RPMI7951 (cell line): ENCODE measurements around the gene POLR2F. TPM values are rescaled to one million over a fixed set of nuclear protein-coding genes. Genes with fewer than 3 reads are reported as not detected.
"Not testable (repeated sequence)": the region's sequence is repeated elsewhere in the genome, so short reads cannot be mapped to it uniquely, and the experiment has no call there.

ENCODE experiments used
- DNase-seq: peaks from one replicate; pipeline ENCODE4 v3.0.0-alpha.2; 2012; ENCODE audit warnings: low read depth
- total RNA-seq: library from RNA; depleted of rRNA; stranded (reverse); fragments of >200 nt; shearing (Covaris generic); gene quantifications from 2 replicates; pipeline ENCODE4 v1.2.3, GENCODE V29; 2014

POLR2F gene
- total RNA-seq, 1 experiment from 2014 or later, result 123 TPM

DNA sequence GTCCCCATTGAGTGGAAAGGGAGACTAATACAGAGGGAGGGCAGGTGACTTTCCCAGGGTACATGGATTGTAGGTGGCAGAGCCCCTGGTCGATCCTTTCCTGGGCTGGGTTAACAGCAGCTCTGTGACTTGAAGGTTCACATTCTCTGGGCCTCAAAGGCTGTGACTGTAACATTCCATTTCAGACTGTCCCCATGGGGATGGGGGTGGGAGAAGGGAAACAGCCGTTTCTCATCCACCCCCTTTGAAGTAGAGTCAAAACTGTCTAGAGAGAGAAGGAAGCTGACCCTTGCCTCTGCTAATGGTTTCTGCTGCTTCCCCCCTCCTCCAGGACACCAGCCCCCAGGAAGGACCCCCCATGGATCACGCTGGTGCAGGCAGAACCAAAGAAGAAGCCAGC is 28.2 kb upstream of the POLR2F start:
- no peak for DNase-seq

GRCh38 chr22:37925767-37926166 is 27.7 kb upstream of the POLR2F start:
- no peak for DNase-seq

DNA sequence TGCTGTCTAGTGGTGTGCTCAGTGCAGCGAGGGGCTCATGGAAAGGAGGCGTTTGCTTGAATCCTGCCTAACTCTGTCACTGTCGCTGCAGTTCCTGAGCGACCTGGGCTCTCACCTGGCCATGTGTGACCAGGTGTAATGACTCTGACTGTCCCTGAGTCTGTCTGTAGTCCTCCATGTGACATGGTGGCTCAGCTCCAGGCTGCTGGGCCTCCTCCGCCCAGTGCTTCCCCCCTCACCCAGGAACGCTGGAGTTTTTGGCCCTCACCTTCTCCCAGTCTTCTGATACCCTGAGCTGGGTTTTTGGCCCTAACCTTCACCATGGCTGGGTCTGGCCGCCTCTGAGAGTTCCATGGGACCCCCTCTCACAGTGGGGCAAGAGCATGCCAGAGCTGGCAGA is 27.1 kb upstream of the POLR2F start:
- no peak for DNase-seq

- DNase-seq, result no peak
Observed at GRCh38 chr22:37926771-37927636, 26.5 kb upstream of the POLR2F start.

GRCh38 chr22:37927637-37927936 is 25.9 kb upstream of the POLR2F start:
- DNase-seq, result no peak

DNA sequence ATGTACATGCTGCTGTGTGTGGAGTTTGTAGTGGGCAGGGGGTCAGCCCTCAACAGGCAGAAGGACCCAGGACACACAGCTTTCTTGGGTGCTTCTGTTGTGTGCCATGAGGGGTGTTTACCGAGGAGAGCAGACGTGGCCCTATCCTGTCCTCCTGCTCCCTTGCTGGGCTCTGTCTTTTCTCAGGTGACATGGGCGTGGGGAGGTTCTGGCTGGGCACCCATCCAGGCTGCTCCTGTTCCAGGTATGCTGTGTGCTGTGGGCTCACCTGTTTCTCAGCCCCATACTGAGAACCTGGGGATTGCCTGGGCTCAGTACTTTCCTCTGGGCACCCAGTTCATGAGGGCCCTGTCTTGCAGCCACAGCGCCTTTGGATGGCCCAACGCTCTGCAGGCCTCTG is 24.1 kb upstream of the POLR2F start:
- DNase-seq, result no peak

DNA sequence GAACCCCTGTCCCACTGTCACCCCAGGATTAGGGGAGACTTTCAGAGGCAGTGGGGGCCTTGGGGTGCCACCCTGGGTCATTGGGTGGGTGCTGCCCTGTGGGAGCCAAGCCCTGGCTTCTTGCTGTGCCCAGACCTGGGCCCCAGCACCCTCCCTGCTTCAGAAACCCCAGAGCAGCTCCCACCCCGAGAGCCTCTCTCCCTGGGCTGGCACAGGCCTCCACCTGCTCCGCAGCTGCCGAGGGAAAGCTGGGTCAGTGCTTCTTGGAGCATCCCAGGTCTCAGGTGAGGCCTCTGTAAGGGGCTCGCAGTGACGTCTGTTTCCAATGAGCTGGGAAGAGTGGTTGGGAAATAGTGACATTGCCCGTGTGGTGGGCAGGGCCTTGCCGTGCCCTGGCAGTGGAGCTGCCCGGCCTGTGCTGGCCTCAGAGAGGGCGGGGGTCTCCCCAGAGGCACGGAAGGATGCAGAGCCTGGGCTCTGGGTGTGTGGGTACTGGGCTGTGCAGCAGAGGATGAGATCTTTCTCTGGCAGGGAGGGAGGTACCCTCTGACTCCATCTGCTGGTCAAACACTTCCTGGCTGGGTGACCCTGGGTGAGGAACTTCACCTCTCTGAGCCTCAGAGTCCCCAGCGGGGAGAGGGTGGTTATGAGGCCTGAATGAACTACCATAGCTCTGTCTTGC is 23.1 kb upstream of the POLR2F start:
- DNase-seq, result peak; percentile 15

DNA sequence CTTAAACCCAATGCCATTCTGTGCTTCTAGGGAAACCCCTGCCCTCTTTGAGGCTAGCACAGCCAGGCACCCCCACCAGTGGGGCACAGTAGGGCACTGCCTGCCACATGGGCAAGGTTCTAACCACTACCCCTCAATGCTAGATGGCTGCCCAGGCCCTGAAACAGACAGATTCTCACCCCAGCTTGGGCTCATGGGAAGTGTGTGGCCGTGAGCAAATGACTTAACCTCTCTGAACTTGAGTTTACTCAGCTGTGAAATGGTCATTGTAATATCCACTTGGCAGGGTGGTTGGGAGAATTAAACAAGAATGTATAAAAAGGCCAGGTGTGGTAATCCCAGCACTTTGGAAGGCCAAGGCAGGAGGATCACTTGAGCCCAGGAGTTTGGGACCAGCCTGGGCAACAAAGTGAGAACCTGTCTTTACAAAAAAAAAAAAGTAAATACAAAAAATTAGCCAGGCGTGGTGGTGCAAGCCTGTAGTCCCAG is 22.5 kb upstream of the POLR2F start:
- no peak for DNase-seq

- DNase-seq, result no peak
Observed at GRCh38 chr22:37931893-37932389, 21.6 kb upstream of the POLR2F start.

DNA sequence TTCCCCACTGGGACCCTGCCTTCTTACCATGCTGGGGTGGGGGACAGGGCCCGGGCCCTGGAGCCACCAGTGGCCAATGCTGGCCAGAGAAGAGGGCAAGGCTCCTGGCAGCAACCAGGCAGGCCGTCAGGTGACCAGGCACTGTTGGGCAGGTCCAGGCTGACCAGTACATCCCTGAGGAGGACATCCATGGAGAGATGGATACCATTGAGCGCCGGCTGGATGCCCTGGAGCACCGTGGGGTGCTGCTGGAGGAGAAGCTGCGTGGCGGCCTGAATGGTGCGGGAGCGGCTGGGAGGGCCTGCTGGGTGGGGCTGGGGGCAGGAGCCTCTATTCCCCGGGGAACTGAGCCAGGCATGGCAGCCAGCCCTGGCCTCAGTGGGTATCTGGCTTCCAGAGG is 21.1 kb upstream of the POLR2F start:
- no peak for DNase-seq

DNA sequence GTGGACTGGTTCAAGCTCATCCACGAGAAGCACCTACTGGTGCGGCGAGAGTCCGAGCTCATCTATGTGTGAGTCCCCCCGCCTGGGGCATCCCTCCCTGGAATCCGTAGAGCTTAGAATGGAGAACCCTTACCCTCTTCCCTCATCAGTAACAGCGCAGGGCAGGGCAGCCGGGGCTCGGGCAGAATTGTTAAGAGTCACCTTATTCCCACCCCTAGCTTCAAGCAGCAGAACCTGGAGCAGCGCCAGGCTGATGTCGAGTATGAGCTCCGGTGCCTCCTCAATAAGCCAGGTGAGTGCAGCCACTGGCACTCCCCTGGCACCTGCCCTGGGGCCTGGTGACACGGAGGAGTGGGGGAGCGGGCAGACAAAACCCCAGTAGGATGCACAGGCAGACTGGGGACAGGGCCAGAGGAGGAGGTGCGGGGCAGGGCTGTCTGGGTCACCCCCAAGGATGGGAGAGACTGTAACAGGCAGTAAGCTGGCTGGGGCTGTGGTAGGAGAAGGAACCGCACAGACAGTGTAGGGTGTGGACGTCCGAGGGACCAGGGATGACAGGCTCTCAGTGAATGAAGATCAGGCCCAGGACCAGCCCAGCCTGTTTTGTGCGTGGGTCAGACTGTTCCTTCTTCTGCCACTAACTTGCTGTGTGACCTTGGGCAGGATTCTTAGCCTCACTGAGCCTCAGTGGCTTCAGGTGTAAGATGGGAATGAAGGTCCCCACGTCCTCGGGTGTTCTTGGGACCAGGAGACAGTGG is 20.5 kb upstream of the POLR2F start:
- DNase-seq, result no peak

DNA sequence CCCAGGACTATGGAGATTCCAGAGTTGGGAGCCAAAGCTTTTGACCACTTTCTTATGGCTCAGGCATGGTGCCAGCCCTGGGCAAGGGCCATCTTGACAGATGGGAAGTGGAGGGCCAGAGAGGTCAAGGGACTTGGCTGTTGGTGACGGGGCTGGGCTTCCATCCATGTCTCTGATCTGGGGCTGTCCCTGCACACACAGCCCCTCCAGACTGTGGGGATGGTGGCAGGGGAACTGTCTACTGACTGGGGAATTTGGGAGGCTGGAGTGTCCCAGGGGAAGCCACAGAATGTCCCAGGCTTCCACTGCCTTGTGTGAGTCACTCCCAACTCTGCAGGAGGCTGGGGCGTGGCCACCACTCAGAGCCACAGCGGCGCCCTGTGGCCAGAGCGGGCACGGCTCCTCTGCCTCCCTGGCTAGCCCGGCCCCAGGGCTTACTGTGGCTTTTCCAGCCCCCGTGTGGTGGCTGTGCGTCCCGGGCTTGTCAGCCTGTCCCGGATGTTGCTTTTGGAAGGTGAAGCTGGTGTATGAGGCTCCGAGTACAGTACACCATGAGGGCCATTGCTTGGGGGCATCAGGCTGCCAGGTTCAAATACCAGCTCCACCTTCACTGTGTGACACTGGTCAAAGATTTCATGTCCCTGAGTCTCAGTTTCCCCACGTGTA is 19.7 kb upstream of the POLR2F start:
- DNase-seq, result peak; percentile 96

DNA sequence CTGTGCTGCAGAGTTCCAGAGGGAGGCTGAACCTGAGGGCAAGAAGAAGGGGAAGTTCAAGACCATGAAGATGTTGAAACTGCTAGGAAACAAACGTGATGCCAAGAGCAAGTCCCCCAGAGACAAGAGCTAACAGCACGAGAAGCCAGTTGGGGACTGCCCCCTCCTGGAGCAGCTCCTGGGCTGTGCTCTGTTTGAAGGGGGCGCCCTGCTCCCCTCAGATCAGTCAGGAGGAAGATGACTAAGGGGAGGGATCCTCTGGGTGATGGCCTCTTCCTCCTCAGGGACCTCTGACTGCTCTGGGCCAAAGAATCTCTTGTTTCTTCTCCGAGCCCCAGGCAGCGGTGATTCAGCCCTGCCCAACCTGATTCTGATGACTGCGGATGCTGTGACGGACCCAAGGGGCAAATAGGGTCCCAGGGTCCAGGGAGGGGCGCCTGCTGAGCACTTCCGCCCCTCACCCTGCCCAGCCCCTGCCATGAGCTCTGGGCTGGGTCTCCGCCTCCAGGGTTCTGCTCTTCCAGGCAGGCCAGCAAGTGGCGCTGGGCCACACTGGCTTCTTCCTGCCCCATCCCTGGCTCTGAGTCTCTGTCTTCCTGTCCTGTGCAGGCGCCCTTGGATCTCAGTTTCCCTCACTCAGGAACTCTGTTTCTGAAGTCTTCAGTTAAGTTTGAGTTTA is 12.7 kb upstream of the POLR2F start:
- no peak for DNase-seq

- DNase-seq, result no peak
Observed at GRCh38 chr22:37942133-37942532, 11.4 kb upstream of the POLR2F start.

GRCh38 chr22:37943136-37943824 is 10.2 kb upstream of the POLR2F start:
- no peak for DNase-seq

DNA sequence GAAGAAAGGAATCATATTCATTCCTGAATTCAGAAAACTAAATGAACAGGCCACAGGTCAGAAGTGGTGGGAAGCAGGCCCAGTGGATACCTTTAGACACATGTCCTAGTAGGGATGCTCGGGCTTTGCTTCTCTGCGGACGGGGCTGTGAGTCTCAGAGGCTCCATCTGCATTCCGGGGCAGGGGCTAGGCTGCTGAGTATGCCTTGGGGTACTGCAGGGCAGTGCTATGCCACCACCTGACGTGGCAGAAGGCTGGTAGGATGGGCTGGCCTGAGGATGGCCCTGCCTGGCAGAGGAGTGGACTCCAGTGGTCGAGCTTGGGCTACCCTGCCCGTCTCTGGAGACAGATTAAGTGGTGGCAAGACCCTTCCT is 9.7 kb upstream of the POLR2F start:
- no peak for DNase-seq

GRCh38 chr22:37944423-37944822 is 9.1 kb upstream of the POLR2F start:
- DNase-seq, result not testable (repeated sequence)

GRCh38 chr22:37947142-37947795 is 6.2 kb upstream of the POLR2F start:
- not testable (repeated sequence) for DNase-seq

- DNase-seq, result peak; percentile 38
Observed at GRCh38 chr22:37951305-37951704, 2.2 kb upstream of the POLR2F start.

GRCh38 chr22:37952629-37953028 is 870 bp upstream of the POLR2F start:
- not testable (repeated sequence) for DNase-seq
